Activated CD4-positive, alpha-beta T cell treated with anti-CD3 and anti-CD28 coated beads for 36 hours (primary cell): ENCODE measurements around the gene C12orf57. TPM values are rescaled to one million over a fixed set of nuclear protein-coding genes. Genes with fewer than 3 reads are reported as not detected.
A peak's percentile ranks its signal among the peaks of the same experiment; 100 is the strongest.

Source experiments
- ATAC-seq: fragments of 200-7000 bp; cut with Tn5 transposase; one replicate; pipeline ENCODE4 v1.10.0; 2021; ENCODE audit warnings: mild to moderate bottlenecking, moderate library complexity
- CTCF ChIA-PET: fragments of 350-600 bp; sonication (Branson Sonifier 250); formaldehyde crosslinking; loops from one replicate; lab custom pipeline; 2021; ENCODE audit warnings: antibody characterized with exemption; lab: Charles Lee
- POLR2A ChIA-PET: fragments of 350-600 bp; sonication (Branson Sonifier 250); formaldehyde crosslinking; loops from one replicate; lab custom pipeline; 2021; ENCODE audit warnings: antibody characterized with exemption, inconsistent platforms; lab: Charles Lee
- DNase-seq: peaks from one replicate; pipeline ENCODE4 v3.0.0-alpha.2; 2020
- H3K27ac Mint-ChIP-seq: one replicate; pipeline ENCODE4 v1.8.0; 2021; ENCODE audit warnings: mixed read lengths
- H3K27me3 Mint-ChIP-seq: one replicate; pipeline ENCODE4 v1.8.0; 2021; ENCODE audit warnings: mixed read lengths
- H3K36me3 Mint-ChIP-seq: one replicate; pipeline ENCODE4 v1.8.0; 2021; ENCODE audit warnings: low read depth, mixed read lengths
- H3K4me1 Mint-ChIP-seq: one replicate; pipeline ENCODE4 v1.8.0; 2021; ENCODE audit warnings: mixed read lengths
- H3K4me3 Mint-ChIP-seq: one replicate; pipeline ENCODE4 v1.8.0; 2021; ENCODE audit warnings: mild to moderate bottlenecking, moderate library complexity, mixed read lengths
- H3K9me3 Mint-ChIP-seq: one replicate; pipeline ENCODE4 v1.8.0; 2021; ENCODE audit warnings: low read depth, mixed read lengths
- intact Hi-C, 2 experiments: fragments of 100-400 bp; cut with DNase I in 1 of 2; cut with micrococcal nuclease in 1 of 2; formaldehyde crosslinking; loops; one replicate each; pipeline versions ENCODE4 v1.14.2 to v1.15.1; 2022 to 2024; cut with DNase I, micrococcal nuclease
- total RNA-seq, 2 experiments: library from RNA; stranded (reverse); gene quantifications; one replicate each; pipeline ENCODE4 v1.2.3, GENCODE V29; 2021

The C12orf57 gene
- total RNA-seq, 2 experiments from 2014 or later, result 189 to 208 TPM

- H3K36me3 Mint-ChIP-seq, result peaks cover 21% of the 10 kb centered on the region
- DNase-seq (no peak), ATAC-seq (no peak)
- peak overlapping the region; percentile 97 for H3K27ac Mint-ChIP-seq
- no peaks in the 10 kb centered on the region for H3K9me3 Mint-ChIP-seq
- no peaks in the 10 kb centered on the region for H3K27me3 Mint-ChIP-seq
- H3K4me1 Mint-ChIP-seq, result peaks cover 71% of the 10 kb centered on the region
- peak overlapping the region; percentile 81 for H3K4me3 Mint-ChIP-seq
- ChIA-PET POLR2A (interaction anchor here (0.6 to 5.3 kb wide), 3 partner anchors 12 to 899 kb away, joined by 3 to 142 read pairs (median 5); no protein-coding TSS in a partner anchor), CTCF (interaction anchor here (0.6 to 11.3 kb wide), 13 partner anchors 9 to 199 kb away, joined by 3 to 237 read pairs (median 4); partner anchors contain the start of genes C1RL, C1S, CLSTN3 and SPSB2)
- intact Hi-C loops, result no loop called here
Measured at GRCh38 chr12:6946920-6947374, 3.1 kb downstream of the C12orf57 start.

- intact Hi-C loops, result no loop called here
- peak overlapping the region; percentile 97 for H3K27ac Mint-ChIP-seq
- DNase-seq (no peak), ATAC-seq (no peak)
- peaks cover 28% of the 10 kb centered on the region for H3K36me3 Mint-ChIP-seq
- CTCF ChIA-PET, result interaction anchor here (0.7 to 11.3 kb wide), 8 partner anchors 9 to 198 kb away, joined by 3 to 237 read pairs (median 4); partner anchors contain the start of genes C1RL and SPSB2
- peaks cover 66% of the 10 kb centered on the region for H3K4me1 Mint-ChIP-seq
- peak overlapping the region; percentile 81 for H3K4me3 Mint-ChIP-seq
- H3K9me3 Mint-ChIP-seq, result no peaks in the 10 kb centered on the region
- POLR2A ChIA-PET, result interaction anchor here (0.6 to 5.3 kb wide), 3 partner anchors 11 to 898 kb away, joined by 3 to 142 read pairs (median 4); no protein-coding TSS in a partner anchor
- no peaks in the 10 kb centered on the region for H3K27me3 Mint-ChIP-seq
Measured at GRCh38 chr12:6947615-6948014, 3.8 kb downstream of the C12orf57 start.

GRCh38 chr12:6948873-6949594 lies 5.2 kb downstream of the C12orf57 start:
- H3K4me1 Mint-ChIP-seq, result peaks cover 58% of the 10 kb centered on the region
- peak overlapping the region; percentile 42 for H3K4me3 Mint-ChIP-seq
- peak overlapping the region; percentile 97 for H3K27ac Mint-ChIP-seq
- intact Hi-C loops, result no loop called here
- ChIA-PET CTCF (interaction anchor here (0.6 to 11.3 kb wide), 11 partner anchors 9 to 171 kb away, joined by 3 to 237 read pairs (median 4); partner anchors contain the start of genes C1RL and LPCAT3), POLR2A (interaction anchor here (0.8 to 1.1 kb wide), 3 partner anchors 11 to 160 kb away, joined by 3 to 6 read pairs (median 3); partner anchors contain the start of gene C1RL)
- H3K36me3 Mint-ChIP-seq, result peaks cover 40% of the 10 kb centered on the region
- no peaks in the 10 kb centered on the region for H3K27me3 Mint-ChIP-seq
- ATAC-seq (no peak), DNase-seq (peak; percentile 55)
- no peaks in the 10 kb centered on the region for H3K9me3 Mint-ChIP-seq

DNA sequence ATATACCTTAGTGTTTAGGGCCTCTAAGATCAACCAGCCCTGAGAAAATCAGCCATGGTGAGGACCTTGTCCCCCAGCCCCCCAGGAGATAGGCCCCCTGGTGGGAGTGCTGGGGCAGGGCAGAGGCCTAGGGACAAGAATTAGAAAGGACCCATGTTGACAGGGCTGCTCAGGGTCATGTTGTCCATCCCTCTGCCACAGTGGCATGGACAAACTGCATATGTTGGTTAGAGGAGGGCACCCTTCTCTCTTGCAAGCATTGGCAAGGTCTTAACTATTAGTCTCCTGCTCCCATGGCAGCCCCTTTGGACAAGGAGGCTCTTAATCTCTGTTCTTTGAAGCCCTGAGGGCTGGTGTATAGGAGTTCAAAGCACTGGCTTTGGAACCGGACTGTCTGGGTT lies 6.6 kb downstream of the C12orf57 start:
- H3K4me1 Mint-ChIP-seq, result peaks cover 66% of the 10 kb centered on the region
- POLR2A ChIA-PET, result no interaction called here

DNA sequence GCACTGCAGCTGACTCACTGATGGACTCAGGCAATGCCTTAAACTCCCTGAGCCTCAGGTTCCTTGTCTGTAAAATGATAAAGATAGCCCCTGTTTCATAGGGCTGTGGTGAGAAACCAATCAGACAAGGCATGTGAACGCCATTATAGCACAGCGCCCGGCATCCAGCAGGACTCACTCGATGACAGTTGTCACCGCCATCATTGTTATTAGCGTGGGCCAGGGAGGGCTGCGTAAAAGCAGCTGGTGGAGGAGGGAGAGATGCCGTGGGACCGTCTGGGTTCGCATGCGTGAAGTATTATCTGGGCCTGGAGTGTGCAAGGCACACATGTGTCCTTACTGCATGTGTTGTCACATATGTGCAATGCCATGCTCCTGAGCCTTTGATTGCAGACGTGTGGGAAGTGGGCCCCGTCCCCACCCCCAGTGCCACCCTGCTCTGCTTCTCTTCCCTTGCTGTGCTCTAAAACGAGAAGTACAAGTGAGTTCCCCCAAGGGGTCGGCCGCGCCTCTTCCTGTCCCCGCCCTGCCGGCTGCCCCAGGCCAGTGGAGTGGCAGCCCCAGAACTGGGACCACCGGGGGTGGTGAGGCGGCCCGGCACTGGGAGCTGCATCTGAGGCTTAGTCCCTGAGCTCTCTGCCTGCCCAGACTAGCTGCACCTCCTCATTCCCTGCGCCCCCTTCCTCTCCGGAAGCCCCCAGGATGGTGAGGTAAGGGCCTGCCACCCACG lies 7.2 kb downstream of the C12orf57 start, which contains the start of gene PTPN6:
Gene PTPN6, plus strand, starts transcription at position 546 of the 730 bp plus-strand sequence. Its CDS starts 157 bp downstream, at position 703.
- ChIA-PET CTCF (interaction anchor here (0.6 to 11.3 kb wide), 4 partner anchors 11 to 40 kb away, joined by 3 to 237 read pairs (median 8); no protein-coding TSS in a partner anchor), POLR2A (interaction anchor here (0.6 to 0.8 kb wide), 2 partner anchors 11 to 79 kb away, joined by 3 read pairs; no protein-coding TSS in a partner anchor)
- DNase-seq (peak; percentile 78), ATAC-seq (peak; percentile 27)
- Mint-ChIP-seq H3K4me1 (peaks cover 66% of the 10 kb centered on the region), H3K9me3 (no peaks in the 10 kb centered on the region), H3K27me3 (no peaks in the 10 kb centered on the region), H3K4me3 (peak within 1 kb of the TSS; percentile 95), H3K27ac (peak within 1 kb of the TSS; percentile 97), H3K36me3 (peaks cover 48% of the 10 kb centered on the region)
- intact Hi-C loops, result loop anchor here (5.0 to 10.0 kb wide), 3 partner anchors 344 to 984 kb away; partner anchors contain the start of genes CHD4 (in 1 of the 2), GAPDH (in 1 of the 2) and SLC2A3 (in 1 of the 2)

More for the DNA sequence above, 6.6 kb downstream of the C12orf57 start:
- peak overlapping the region; percentile 95 for H3K4me3 Mint-ChIP-seq
- DNase-seq (peak; percentile 66), ATAC-seq (no peak)
- H3K27me3 Mint-ChIP-seq, result no peaks in the 10 kb centered on the region
- peaks cover 48% of the 10 kb centered on the region for H3K36me3 Mint-ChIP-seq
- intact Hi-C loops, result loop anchor here (5.0 to 10.0 kb wide), 3 partner anchors 343 to 984 kb away; partner anchors contain the start of genes CHD4 (in 1 of the 2), GAPDH (in 1 of the 2) and SLC2A3 (in 1 of the 2)
- CTCF ChIA-PET, result interaction anchor here (0.9 to 11.3 kb wide), 5 partner anchors 11 to 68 kb away, joined by 4 to 237 read pairs (median 6); partner anchors contain the start of gene LPCAT3
- no peaks in the 10 kb centered on the region for H3K9me3 Mint-ChIP-seq
- H3K27ac Mint-ChIP-seq, result peak overlapping the region; percentile 97

GRCh38 chr12:6951551-6952120 lies 7.8 kb downstream of the C12orf57 start:
- Mint-ChIP-seq H3K4me1 (peaks cover 71% of the 10 kb centered on the region), H3K36me3 (peaks cover 54% of the 10 kb centered on the region), H3K27me3 (no peaks in the 10 kb centered on the region), H3K9me3 (no peaks in the 10 kb centered on the region), H3K27ac (peak overlapping the region; percentile 97), H3K4me3 (peak overlapping the region; percentile 95)
- ChIA-PET CTCF (interaction anchor here (0.6 to 11.3 kb wide), 8 partner anchors 9 to 140 kb away, joined by 3 to 237 read pairs (median 4); no protein-coding TSS in a partner anchor), POLR2A (interaction anchor here (0.5 to 2.2 kb wide), 6 partner anchors 8 to 347 kb away, joined by 3 to 19 read pairs (median 4); partner anchors contain the start of genes C12orf57 and RNU7-1)
- intact Hi-C loops, result loop anchor here (5.0 to 10.0 kb wide), 3 partner anchors 344 to 983 kb away; partner anchors contain the start of genes CHD4 (in 1 of the 2), GAPDH (in 1 of the 2) and SLC2A3 (in 1 of the 2)
- ATAC-seq (peak; percentile 13), DNase-seq (peak; percentile 54)

DNA sequence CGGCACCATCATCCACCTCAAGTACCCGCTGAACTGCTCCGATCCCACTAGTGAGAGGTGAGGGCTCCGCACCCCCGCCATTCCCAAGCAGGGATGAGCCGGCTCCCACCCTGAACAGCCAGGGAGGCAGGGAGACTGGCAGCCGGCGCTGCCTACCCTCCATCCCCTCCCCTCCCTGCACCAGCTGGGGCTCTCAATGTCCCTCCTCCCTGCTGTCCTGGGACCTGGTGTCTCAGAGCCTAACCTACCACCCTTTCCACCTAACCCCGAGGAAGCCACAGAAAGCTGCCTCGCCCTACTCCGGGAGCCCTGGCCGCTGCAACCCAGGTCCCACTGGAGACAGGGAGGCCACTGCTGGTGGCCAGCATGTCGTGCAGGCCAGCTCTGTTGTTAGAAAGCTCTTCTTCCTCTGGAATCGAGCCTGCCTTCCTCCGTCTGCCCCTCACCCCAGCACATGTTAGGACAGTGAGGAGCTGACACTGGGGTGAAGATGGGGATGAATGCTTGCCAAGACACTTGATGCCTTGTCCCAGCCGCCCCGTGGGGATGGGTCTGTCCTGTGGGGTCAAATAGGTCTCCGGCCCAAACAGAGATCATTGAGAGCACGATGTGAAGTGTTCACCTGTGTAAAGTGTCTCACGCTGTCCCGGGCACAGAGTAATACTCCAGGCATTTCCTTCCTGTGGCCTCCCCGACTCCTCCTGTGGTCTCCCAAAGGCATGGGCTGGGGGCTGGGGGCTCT lies 8.5 kb downstream of the C12orf57 start:
- DNase-seq, result peak; percentile 46
- no peaks in the 10 kb centered on the region for H3K27me3 Mint-ChIP-seq
- ChIA-PET CTCF (interaction anchor here (0.5 to 11.3 kb wide), 8 partner anchors 10 to 139 kb away, joined by 3 to 237 read pairs (median 4); partner anchors contain the start of gene SPSB2), POLR2A (interaction anchor here (0.5 to 2.2 kb wide), 6 partner anchors 8 to 347 kb away, joined by 3 to 19 read pairs (median 4); partner anchors contain the start of genes C12orf57 and RNU7-1)
- H3K9me3 Mint-ChIP-seq, result no peaks in the 10 kb centered on the region
- peaks cover 71% of the 10 kb centered on the region for H3K4me1 Mint-ChIP-seq
- intact Hi-C loops, result loop anchor here (5.0 to 10.0 kb wide), 3 partner anchors 345 to 983 kb away; partner anchors contain the start of genes CHD4 (in 1 of the 2), GAPDH (in 1 of the 2) and SLC2A3 (in 1 of the 2)
- no peak for ATAC-seq
- peak overlapping the region; percentile 97 for H3K27ac Mint-ChIP-seq
- H3K4me3 Mint-ChIP-seq, result peak overlapping the region; percentile 95
- H3K36me3 Mint-ChIP-seq, result peaks cover 57% of the 10 kb centered on the region

GRCh38 chr12:6952863-6953441 lies 9.1 kb downstream of the C12orf57 start:
- Mint-ChIP-seq H3K4me1 (peaks cover 70% of the 10 kb centered on the region), H3K27ac (peak overlapping the region; percentile 97), H3K36me3 (peaks cover 62% of the 10 kb centered on the region), H3K27me3 (no peaks in the 10 kb centered on the region), H3K4me3 (peak overlapping the region; percentile 95), H3K9me3 (no peaks in the 10 kb centered on the region)
- DNase-seq (peak; percentile 45), ATAC-seq (no peak)
- ChIA-PET POLR2A (interaction anchor here (0.6 to 2.2 kb wide), 4 partner anchors 8 to 255 kb away, joined by 3 to 19 read pairs (median 8); partner anchors contain the start of genes C12orf57 and RNU7-1), CTCF (interaction anchor here (0.5 to 11.3 kb wide), 9 partner anchors 9 to 138 kb away, joined by 3 to 237 read pairs (median 3); partner anchors contain the start of gene SPSB2)
- intact Hi-C loops, result loop anchor here (1.0 to 10.0 kb wide), 4 partner anchors 8 to 982 kb away; partner anchors contain the start of genes CHD4 (in 1 of the 2), GAPDH (in 1 of the 2) and SLC2A3 (in 1 of the 2)
